ENCODE results near the gene PF4V1.

PF4V1 gene

GRCh38 chr4:73847526-73848182, 5.4 kb upstream of the PF4V1 start:
- DNase-seq (ENCODE audit: low read depth, low spot score) = no peak

GRCh38 chr4:73848183-73848777, 4.8 kb upstream of the PF4V1 start:
- DNase-seq (ENCODE audit: low read depth, low spot score) = no peak

- DNase-seq (ENCODE audit: low read depth, low spot score) = no peak
These were observed 2.7 kb upstream of the PF4V1 start for GRCh38 chr4:73850261-73850970.

GRCh38 chr4:73851293-73851692, 1.8 kb upstream of the PF4V1 start:
- DNase-seq (ENCODE audit: low read depth, low spot score) = no peak

- DNase-seq (ENCODE audit: low read depth, low spot score) = no peak
These were observed 325 bp upstream of the PF4V1 start for GRCh38 chr4:73852771-73853170.

- no peak for DNase-seq (ENCODE audit: low read depth, low spot score)
These were observed 800 bp downstream of the PF4V1 start for GRCh38 chr4:73853718-73854473.

GRCh38 chr4:73855406-73855805, 2.3 kb downstream of the PF4V1 start:
- DNase-seq (ENCODE audit: low read depth, low spot score) = no peak

GRCh38 chr4:73856518-73856917, 3.4 kb downstream of the PF4V1 start:
- DNase-seq (ENCODE audit: low read depth, low spot score) = no peak

- no peak for DNase-seq (ENCODE audit: low read depth, low spot score)
These were observed 6.6 kb downstream of the PF4V1 start for GRCh38 chr4:73859614-73860088.

GRCh38 chr4:73860181-73860580, 7.1 kb downstream of the PF4V1 start:
- no peak for DNase-seq (ENCODE audit: low read depth, low spot score)

- no peak for DNase-seq (ENCODE audit: low read depth, low spot score)
These were observed 7.8 kb downstream of the PF4V1 start for GRCh38 chr4:73860917-73861316.

- no peak for DNase-seq (ENCODE audit: low read depth, low spot score)
These were observed 9.2 kb downstream of the PF4V1 start for GRCh38 chr4:73862322-73862721.

GRCh38 chr4:73864365-73864764, 11.3 kb downstream of the PF4V1 start:
- no peak for DNase-seq (ENCODE audit: low read depth, low spot score)

- no peak for DNase-seq (ENCODE audit: low read depth, low spot score)
These were observed 11.9 kb downstream of the PF4V1 start for GRCh38 chr4:73864961-73865360.

GRCh38 chr4:73865431-73866096, 12.5 kb downstream of the PF4V1 start:
- no peak for DNase-seq (ENCODE audit: low read depth, low spot score)

GRCh38 chr4:73866246-73866645, 13.2 kb downstream of the PF4V1 start:
- no peak for DNase-seq (ENCODE audit: low read depth, low spot score)

- DNase-seq (ENCODE audit: low read depth, low spot score) = no peak
These were observed 14.7 kb downstream of the PF4V1 start for GRCh38 chr4:73867783-73868182.

GRCh38 chr4:73868206-73869129, 15.4 kb downstream of the PF4V1 start:
- no peak for DNase-seq (ENCODE audit: low read depth, low spot score)

- no peak for DNase-seq (ENCODE audit: low read depth, low spot score)
These were observed 16.3 kb downstream of the PF4V1 start, which contains the start of gene CXCL1 for GRCh38 chr4:73869130-73870055. Gene CXCL1, plus strand, starts transcription at chr4:73869393. Its CDS starts 78 bp downstream, at chr4:73869471.

Measured in brain pericyte (primary cell).